Measurements from ENCODE around the gene GRN. TPM values are rescaled to one million over a fixed set of nuclear protein-coding genes. Genes with fewer than 3 reads are reported as not detected.
A peak's percentile ranks its signal among the peaks of the same experiment; 100 is the strongest.

The GRN gene
- total RNA-seq, 1 donor from 2014 or later: 160 TPM

DNA sequence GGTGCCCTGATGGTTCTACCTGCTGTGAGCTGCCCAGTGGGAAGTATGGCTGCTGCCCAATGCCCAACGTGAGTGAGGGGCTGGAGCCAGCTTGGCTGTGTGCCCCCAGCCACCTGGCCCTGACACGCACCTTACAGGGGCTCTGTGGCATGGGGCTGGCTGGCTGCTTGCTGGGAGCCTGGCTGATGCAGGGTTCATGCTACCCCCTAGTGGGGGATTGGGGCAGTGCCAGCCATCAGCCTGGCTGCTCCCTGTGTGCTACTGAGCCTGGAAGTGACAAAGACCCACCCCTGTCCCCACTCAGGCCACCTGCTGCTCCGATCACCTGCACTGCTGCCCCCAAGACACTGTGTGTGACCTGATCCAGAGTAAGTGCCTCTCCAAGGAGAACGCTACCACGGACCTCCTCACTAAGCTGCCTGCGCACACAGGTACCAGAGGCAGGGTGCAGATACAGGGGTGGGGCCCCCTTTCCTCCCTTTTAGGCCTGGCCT is 5.7 kb downstream of the GRN start:
- peaks cover 10% of the 10 kb centered on the region for H3K4me1 ChIP-seq
- H3K27ac ChIP-seq (replicated peaks): no peak overlapping the region
- no peaks in the 10 kb centered on the region for H3K9me3 ChIP-seq (replicated peaks)
- no peaks in the 10 kb centered on the region for H3K27me3 ChIP-seq (ENCODE audit: low read depth)
- intact Hi-C loops (cut with micrococcal nuclease): no loop called here
- TF ChIP-seq, protein P1, sequence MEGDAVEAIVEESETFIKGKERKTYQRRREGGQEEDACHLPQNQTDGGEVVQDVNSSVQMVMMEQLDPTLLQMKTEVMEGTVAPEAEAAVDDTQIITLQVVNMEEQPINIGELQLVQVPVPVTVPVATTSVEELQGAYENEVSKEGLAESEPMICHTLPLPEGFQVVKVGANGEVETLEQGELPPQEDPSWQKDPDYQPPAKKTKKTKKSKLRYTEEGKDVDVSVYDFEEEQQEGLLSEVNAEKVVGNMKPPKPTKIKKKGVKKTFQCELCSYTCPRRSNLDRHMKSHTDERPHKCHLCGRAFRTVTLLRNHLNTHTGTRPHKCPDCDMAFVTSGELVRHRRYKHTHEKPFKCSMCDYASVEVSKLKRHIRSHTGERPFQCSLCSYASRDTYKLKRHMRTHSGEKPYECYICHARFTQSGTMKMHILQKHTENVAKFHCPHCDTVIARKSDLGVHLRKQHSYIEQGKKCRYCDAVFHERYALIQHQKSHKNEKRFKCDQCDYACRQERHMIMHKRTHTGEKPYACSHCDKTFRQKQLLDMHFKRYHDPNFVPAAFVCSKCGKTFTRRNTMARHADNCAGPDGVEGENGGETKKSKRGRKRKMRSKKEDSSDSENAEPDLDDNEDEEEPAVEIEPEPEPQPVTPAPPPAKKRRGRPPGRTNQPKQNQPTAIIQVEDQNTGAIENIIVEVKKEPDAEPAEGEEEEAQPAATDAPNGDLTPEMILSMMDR (IDR thresholded peaks at IDR 0.05; ENCODE audit: borderline replicate concordance): peak; percentile 82
- no peak overlapping the region for H3K4me3 ChIP-seq
- DNase-seq: peak; percentile 69
- peaks cover 38% of the 10 kb centered on the region for H3K36me3 ChIP-seq

DNA sequence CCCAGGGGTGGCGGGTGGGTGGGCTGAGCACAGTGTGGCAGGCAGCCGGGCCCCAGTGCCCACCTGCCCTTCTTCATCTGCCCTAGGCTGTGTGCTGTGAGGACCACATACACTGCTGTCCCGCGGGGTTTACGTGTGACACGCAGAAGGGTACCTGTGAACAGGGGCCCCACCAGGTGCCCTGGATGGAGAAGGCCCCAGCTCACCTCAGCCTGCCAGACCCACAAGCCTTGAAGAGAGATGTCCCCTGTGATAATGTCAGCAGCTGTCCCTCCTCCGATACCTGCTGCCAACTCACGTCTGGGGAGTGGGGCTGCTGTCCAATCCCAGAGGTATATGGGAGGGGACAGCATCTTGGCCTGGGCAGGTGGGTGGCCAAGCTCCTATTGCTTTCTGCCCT is 6.4 kb downstream of the GRN start:
- intact Hi-C loops (cut with micrococcal nuclease): no loop called here

DNA sequence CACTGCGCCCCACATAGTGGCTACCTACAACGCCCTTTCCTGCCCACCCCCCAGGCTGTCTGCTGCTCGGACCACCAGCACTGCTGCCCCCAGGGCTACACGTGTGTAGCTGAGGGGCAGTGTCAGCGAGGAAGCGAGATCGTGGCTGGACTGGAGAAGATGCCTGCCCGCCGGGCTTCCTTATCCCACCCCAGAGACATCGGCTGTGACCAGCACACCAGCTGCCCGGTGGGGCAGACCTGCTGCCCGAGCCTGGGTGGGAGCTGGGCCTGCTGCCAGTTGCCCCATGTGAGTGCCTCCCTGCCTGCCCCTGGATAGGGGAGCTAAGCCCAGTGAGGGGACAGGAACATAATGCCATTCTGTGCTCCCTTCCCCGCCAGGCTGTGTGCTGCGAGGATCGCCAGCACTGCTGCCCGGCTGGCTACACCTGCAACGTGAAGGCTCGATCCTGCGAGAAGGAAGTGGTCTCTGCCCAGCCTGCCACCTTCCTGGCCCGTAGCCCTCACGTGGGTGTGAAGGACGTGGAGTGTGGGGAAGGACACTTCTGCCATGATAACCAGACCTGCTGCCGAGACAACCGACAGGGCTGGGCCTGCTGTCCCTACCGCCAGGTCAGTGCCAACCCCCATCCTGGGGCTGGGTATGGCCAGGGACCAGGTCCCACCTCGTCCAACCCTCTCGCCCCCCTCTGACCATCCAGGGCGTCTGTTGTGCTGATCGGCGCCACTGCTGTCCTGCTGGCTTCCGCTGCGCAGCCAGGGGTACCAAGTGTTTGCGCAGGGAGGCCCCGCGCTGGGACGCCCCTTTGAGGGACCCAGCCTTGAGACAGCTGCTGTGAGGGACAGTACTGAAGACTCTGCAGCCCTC is 7.1 kb downstream of the GRN start:
- H3K4me3 ChIP-seq: no peak overlapping the region
- H3K27ac ChIP-seq (replicated peaks): no peak overlapping the region
- no peaks in the 10 kb centered on the region for H3K27me3 ChIP-seq (ENCODE audit: low read depth)
- DNase-seq: no peak
- H3K9me3 ChIP-seq (replicated peaks): no peaks in the 10 kb centered on the region
- TF ChIP-seq, protein P1 (IDR thresholded peaks at IDR 0.05; ENCODE audit: borderline replicate concordance): no peak
- H3K4me1 ChIP-seq: no peaks in the 10 kb centered on the region
- intact Hi-C loops (cut with micrococcal nuclease): no loop called here
- H3K36me3 ChIP-seq: peaks cover 38% of the 10 kb centered on the region

More for the DNA sequence above, 6.4 kb downstream of the GRN start:
- Histone ChIP-seq H3K4me1 (peaks cover 3% of the 10 kb centered on the region), H3K36me3 (peaks cover 38% of the 10 kb centered on the region), H3K27me3 (ENCODE audit: low read depth) (no peaks in the 10 kb centered on the region), H3K4me3 (no peak overlapping the region), H3K27ac (replicated peaks) (no peak overlapping the region), H3K9me3 (replicated peaks) (no peaks in the 10 kb centered on the region)
- DNase-seq: no peak
- TF ChIP-seq, protein P1 (IDR thresholded peaks at IDR 0.05; ENCODE audit: borderline replicate concordance): no peak

DNA sequence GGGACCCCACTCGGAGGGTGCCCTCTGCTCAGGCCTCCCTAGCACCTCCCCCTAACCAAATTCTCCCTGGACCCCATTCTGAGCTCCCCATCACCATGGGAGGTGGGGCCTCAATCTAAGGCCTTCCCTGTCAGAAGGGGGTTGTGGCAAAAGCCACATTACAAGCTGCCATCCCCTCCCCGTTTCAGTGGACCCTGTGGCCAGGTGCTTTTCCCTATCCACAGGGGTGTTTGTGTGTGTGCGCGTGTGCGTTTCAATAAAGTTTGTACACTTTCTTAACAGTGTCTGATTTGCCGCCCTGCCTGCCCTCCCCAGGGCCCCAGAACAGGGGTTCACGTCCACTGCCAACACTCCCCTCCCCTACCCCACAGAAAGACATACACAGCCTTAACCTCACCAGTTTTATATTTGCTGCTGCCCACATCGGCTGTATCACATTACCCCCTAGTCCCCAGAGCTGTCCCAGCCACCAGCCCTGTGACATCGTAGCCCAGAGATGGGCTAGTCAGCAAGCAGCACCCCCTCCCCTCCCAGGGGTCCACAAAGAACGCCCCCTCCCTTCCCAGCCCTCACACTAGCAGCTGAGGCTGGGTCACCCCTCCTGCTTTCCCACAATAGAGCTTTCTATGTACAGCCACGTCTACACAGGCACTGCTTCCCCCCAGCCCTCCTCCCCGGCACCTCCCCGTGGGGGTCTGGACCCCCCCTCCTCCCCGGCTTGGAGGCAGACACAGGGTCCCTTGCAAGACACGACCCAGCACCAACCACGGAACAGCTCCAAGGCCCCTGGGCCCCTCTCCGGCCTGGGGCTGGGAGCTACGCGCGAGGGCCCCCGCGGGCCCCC is 7.9 kb downstream of the GRN start:
- H3K4me1 ChIP-seq: no peaks in the 10 kb centered on the region
- H3K27me3 ChIP-seq (ENCODE audit: low read depth): no peaks in the 10 kb centered on the region
- intact Hi-C loops (cut with micrococcal nuclease): no loop called here
- H3K4me3 ChIP-seq: peak overlapping the region; percentile 62
- DNase-seq: no peak
- peaks cover 38% of the 10 kb centered on the region for H3K36me3 ChIP-seq
- TF ChIP-seq, protein P1 (IDR thresholded peaks at IDR 0.05; ENCODE audit: borderline replicate concordance): no peak
- no peaks in the 10 kb centered on the region for H3K9me3 ChIP-seq (replicated peaks)
- H3K27ac ChIP-seq (replicated peaks): no peak overlapping the region

DNA sequence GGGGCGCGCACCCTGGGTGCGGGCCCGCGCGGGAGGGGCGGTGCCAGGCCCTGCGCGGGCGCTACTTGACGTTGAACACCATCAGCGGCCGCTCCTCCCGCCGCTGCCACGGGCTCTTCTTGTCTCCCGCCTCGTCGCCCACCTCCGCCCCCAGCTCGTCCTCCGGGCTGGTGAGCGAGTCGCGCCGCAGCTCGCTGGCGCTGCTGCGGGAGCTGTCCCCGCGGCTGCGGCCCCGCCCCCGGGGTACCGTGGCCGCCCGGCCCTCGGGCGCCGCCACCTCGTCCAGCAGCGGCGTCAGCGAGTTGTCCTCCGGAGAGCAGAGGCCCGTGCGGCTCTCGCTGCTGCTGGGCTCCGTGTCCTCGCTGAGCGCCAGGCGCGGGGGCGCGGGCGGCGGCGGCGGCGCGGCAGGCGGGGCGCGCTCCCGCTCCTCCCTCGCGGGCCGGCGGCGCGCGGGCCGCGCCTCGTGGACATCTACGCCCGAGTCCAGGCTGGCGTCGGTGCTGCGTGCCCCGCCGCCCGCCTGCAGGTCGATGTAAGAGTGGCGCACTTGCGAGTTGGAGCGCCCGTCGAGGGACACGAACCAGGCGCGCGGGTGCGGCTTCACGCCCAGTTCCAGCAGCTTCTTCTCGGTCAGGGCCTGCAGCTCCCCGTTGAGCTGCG is 8.7 kb downstream of the GRN start:
- Histone ChIP-seq H3K27ac (replicated peaks) (peak overlapping the region; percentile 46), H3K4me1 (no peaks in the 10 kb centered on the region), H3K27me3 (ENCODE audit: low read depth) (no peaks in the 10 kb centered on the region), H3K36me3 (peaks cover 38% of the 10 kb centered on the region), H3K4me3 (peak overlapping the region; percentile 62), H3K9me3 (replicated peaks) (no peaks in the 10 kb centered on the region)
- TF ChIP-seq, protein P1 (IDR thresholded peaks at IDR 0.05; ENCODE audit: borderline replicate concordance): no peak
- DNase-seq: peak; percentile 48
- intact Hi-C loops (cut with micrococcal nuclease): no loop called here
